Activated CD4-positive, alpha-beta T cell treated with anti-CD3 and anti-CD28 coated beads for 36 hours (primary cell): ENCODE measurements around the gene TCF12. TPM values are rescaled to one million over a fixed set of nuclear protein-coding genes. Genes with fewer than 3 reads are reported as not detected.
A peak's percentile ranks its signal among the peaks of the same experiment; 100 is the strongest.
"Not testable (repeated sequence)": the region's sequence is repeated elsewhere in the genome, so short reads cannot be mapped to it uniquely, and the experiment has no call there.

Experiments used
- ATAC-seq: fragments of 200-7000 bp; cut with Tn5 transposase; one replicate; pipeline ENCODE4 v1.10.0; 2021; ENCODE audit warnings: mild to moderate bottlenecking, moderate library complexity
- CTCF ChIA-PET: fragments of 350-600 bp; sonication (Branson Sonifier 250); formaldehyde crosslinking; loops from one replicate; lab custom pipeline; 2021; ENCODE audit warnings: antibody characterized with exemption; lab: Charles Lee
- POLR2A ChIA-PET: fragments of 350-600 bp; sonication (Branson Sonifier 250); formaldehyde crosslinking; loops from one replicate; lab custom pipeline; 2021; ENCODE audit warnings: antibody characterized with exemption, inconsistent platforms; lab: Charles Lee
- DNase-seq: peaks from one replicate; pipeline ENCODE4 v3.0.0-alpha.2; 2020
- H3K27ac Mint-ChIP-seq: one replicate; pipeline ENCODE4 v1.8.0; 2021; ENCODE audit warnings: mixed read lengths
- H3K27me3 Mint-ChIP-seq: one replicate; pipeline ENCODE4 v1.8.0; 2021; ENCODE audit warnings: mixed read lengths
- H3K36me3 Mint-ChIP-seq: one replicate; pipeline ENCODE4 v1.8.0; 2021; ENCODE audit warnings: low read depth, mixed read lengths
- H3K4me1 Mint-ChIP-seq: one replicate; pipeline ENCODE4 v1.8.0; 2021; ENCODE audit warnings: mixed read lengths
- H3K4me3 Mint-ChIP-seq: one replicate; pipeline ENCODE4 v1.8.0; 2021; ENCODE audit warnings: mild to moderate bottlenecking, moderate library complexity, mixed read lengths
- H3K9me3 Mint-ChIP-seq: one replicate; pipeline ENCODE4 v1.8.0; 2021; ENCODE audit warnings: low read depth, mixed read lengths
- intact Hi-C, 2 experiments: fragments of 100-400 bp; cut with DNase I in 1 of 2; cut with micrococcal nuclease in 1 of 2; formaldehyde crosslinking; loops; one replicate each; pipeline versions ENCODE4 v1.14.2 to v1.15.1; 2022 to 2024; cut with DNase I, micrococcal nuclease
- total RNA-seq, 2 experiments: library from RNA; stranded (reverse); gene quantifications; one replicate each; pipeline ENCODE4 v1.2.3, GENCODE V29; 2021

Gene TCF12
- total RNA-seq, 2 experiments from 2014 or later: 61.1 to 74.9 TPM

DNA sequence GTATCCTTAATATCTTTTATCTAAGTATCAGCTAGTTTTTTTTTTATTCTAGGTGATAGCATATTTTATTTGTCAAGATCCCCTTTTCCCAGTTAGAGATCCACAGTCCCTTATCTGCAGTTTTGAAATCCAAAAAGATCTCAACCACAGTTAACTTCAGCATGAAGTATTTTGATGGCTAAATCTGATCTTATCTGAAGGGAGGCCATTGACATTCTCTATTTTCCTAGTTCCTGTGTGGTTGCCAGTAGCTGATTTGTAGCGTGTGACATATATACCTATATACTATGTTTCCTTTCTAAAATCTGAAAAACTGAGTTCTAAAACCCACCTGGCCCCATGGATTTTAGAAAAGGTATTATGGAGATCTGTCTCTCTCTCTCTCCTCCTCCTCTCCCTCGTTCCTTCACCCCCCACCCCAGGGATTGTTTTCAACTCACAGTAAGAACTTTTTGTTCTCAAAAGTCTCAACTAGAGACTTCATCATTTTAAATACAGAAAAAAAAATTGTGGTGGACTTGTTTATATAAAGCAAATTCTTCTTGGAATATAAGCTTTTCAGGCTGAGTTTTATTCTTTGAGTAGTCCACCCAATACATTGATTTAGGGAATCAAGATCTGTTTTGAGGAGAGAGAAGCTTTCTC lies 12.3 kb downstream of the TCF12 start:
- intact Hi-C loops: no loop called here
- ATAC-seq: no peak
- Mint-ChIP-seq H3K27me3 (no peaks in the 10 kb centered on the region), H3K36me3 (peaks cover 32% of the 10 kb centered on the region), H3K4me1 (peaks cover 67% of the 10 kb centered on the region), H3K4me3 (no peak overlapping the region), H3K9me3 (peaks cover 6% of the 10 kb centered on the region), H3K27ac (no peak overlapping the region)
- CTCF ChIA-PET: interaction anchor here (1.2 kb wide), 1 partner anchor 12 kb away, joined by 3 read pairs; no protein-coding TSS in a partner anchor
- DNase-seq: no peak
- POLR2A ChIA-PET: interaction anchor here (0.7 kb wide), 1 partner anchor 695 kb away, joined by 3 read pairs; no protein-coding TSS in a partner anchor

GRCh38 chr15:56931639-56932508 lies 13.4 kb downstream of the TCF12 start:
- no peak for DNase-seq
- H3K4me3 Mint-ChIP-seq: no peak overlapping the region
- peaks cover 38% of the 10 kb centered on the region for H3K36me3 Mint-ChIP-seq
- CTCF ChIA-PET: interaction anchor here (1.2 kb wide), 1 partner anchor 11 kb away, joined by 3 read pairs; no protein-coding TSS in a partner anchor
- intact Hi-C loops: no loop called here
- no peaks in the 10 kb centered on the region for H3K27me3 Mint-ChIP-seq
- peaks cover 70% of the 10 kb centered on the region for H3K4me1 Mint-ChIP-seq
- POLR2A ChIA-PET: no interaction called here
- no peak overlapping the region for H3K27ac Mint-ChIP-seq
- no peak for ATAC-seq
- H3K9me3 Mint-ChIP-seq: peaks cover 13% of the 10 kb centered on the region

- POLR2A ChIA-PET, CTCF ChIA-PET, H3K27ac Mint-ChIP-seq, DNase-seq, H3K27me3 Mint-ChIP-seq, intact Hi-C loops, H3K4me3 Mint-ChIP-seq, ATAC-seq: not testable (repeated sequence)
- H3K4me1 Mint-ChIP-seq: peaks cover 71% of the 10 kb centered on the region
- peaks cover 40% of the 10 kb centered on the region for H3K36me3 Mint-ChIP-seq
- H3K9me3 Mint-ChIP-seq: peaks cover 13% of the 10 kb centered on the region
These were observed 14.0 kb downstream of the TCF12 start for GRCh38 chr15:56932509-56932868.

DNA sequence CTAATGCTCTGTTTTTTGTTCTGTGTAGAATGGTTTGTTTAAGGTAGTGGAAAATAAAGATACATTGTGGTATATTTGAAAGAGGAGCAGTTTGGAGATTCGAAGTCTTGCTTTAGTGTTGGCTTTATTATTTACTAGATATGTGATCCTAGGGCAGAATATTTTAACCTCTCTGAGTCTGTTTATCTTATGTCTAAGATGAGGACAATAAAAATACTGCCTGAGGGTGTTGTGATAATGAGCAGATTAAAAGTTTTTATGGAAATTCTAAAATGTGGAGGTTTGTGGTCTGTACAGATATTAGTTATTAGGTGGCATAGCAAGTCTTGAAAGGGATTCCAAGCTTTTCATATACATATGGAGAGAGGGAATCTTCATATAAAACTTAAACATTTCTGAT lies 15.0 kb downstream of the TCF12 start:
- Mint-ChIP-seq H3K27me3 (no peaks in the 10 kb centered on the region), H3K4me3 (no peak overlapping the region), H3K9me3 (peaks cover 13% of the 10 kb centered on the region), H3K4me1 (peaks cover 68% of the 10 kb centered on the region), H3K36me3 (peaks cover 38% of the 10 kb centered on the region), H3K27ac (no peak overlapping the region)
- DNase-seq: no peak
- ChIA-PET CTCF (interaction anchor here (0.6 to 2.3 kb wide), 3 partner anchors 10 to 206 kb away, joined by 3 to 6 read pairs (median 4); no protein-coding TSS in a partner anchor), POLR2A (no interaction called here)
- no peak for ATAC-seq
- intact Hi-C loops: no loop called here

GRCh38 chr15:56933811-56934210 lies 15.4 kb downstream of the TCF12 start:
- no peak overlapping the region for H3K4me3 Mint-ChIP-seq
- POLR2A ChIA-PET: no interaction called here
- intact Hi-C loops: no loop called here
- peaks cover 39% of the 10 kb centered on the region for H3K36me3 Mint-ChIP-seq
- DNase-seq: no peak
- no peak overlapping the region for H3K27ac Mint-ChIP-seq
- H3K9me3 Mint-ChIP-seq: peaks cover 13% of the 10 kb centered on the region
- H3K27me3 Mint-ChIP-seq: no peaks in the 10 kb centered on the region
- CTCF ChIA-PET: interaction anchor here (0.6 to 2.3 kb wide), 5 partner anchors 7 to 206 kb away, joined by 3 to 6 read pairs (median 3); no protein-coding TSS in a partner anchor
- peaks cover 67% of the 10 kb centered on the region for H3K4me1 Mint-ChIP-seq
- ATAC-seq: no peak

DNA sequence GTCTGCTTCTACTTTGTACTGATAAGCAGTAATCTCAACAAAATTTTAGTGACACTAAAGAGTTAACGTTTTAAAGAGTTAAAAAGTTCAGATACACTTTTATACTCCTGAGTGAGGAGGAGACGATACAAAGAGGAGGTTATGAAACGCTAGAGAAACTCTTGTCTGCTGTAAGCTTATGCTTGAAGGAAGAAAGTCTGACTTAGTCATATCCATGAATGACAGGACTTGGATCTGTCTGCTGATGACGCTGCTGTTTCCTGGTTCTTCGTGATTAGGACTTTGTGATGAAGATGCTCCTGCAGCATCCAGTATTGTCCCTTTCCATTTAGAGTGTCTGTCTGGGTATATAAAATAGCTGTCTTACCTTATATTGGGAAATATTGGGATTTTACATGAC lies 15.8 kb downstream of the TCF12 start:
- Mint-ChIP-seq H3K9me3 (peaks cover 13% of the 10 kb centered on the region), H3K27ac (no peak overlapping the region), H3K27me3 (no peaks in the 10 kb centered on the region), H3K4me3 (no peak overlapping the region), H3K4me1 (peaks cover 66% of the 10 kb centered on the region), H3K36me3 (peaks cover 42% of the 10 kb centered on the region)
- DNase-seq (no peak), ATAC-seq (peak; percentile 61)
- ChIA-PET POLR2A (no interaction called here), CTCF (interaction anchor here (1.0 to 2.3 kb wide), 4 partner anchors 8 to 90 kb away, joined by 3 to 6 read pairs (median 4); no protein-coding TSS in a partner anchor)
- intact Hi-C loops: no loop called here

GRCh38 chr15:56936929-56937328 lies 18.5 kb downstream of the TCF12 start:
- ChIA-PET POLR2A (no interaction called here), CTCF (interaction anchor here (0.7 kb wide), 1 partner anchor 210 kb away, joined by 3 read pairs; no protein-coding TSS in a partner anchor)
- Mint-ChIP-seq H3K4me3 (no peak overlapping the region), H3K27me3 (no peaks in the 10 kb centered on the region), H3K27ac (no peak overlapping the region), H3K4me1 (peaks cover 50% of the 10 kb centered on the region), H3K36me3 (peaks cover 35% of the 10 kb centered on the region), H3K9me3 (peaks cover 13% of the 10 kb centered on the region)
- no peak for ATAC-seq
- no peak for DNase-seq
- intact Hi-C loops: no loop called here

- no peak overlapping the region for H3K4me3 Mint-ChIP-seq
- DNase-seq (no peak), ATAC-seq (no peak)
- intact Hi-C loops: no loop called here
- ChIA-PET CTCF (no interaction called here), POLR2A (no interaction called here)
- H3K27ac Mint-ChIP-seq: no peak overlapping the region
- peaks cover 42% of the 10 kb centered on the region for H3K4me1 Mint-ChIP-seq
- no peaks in the 10 kb centered on the region for H3K27me3 Mint-ChIP-seq
- H3K36me3 Mint-ChIP-seq: peaks cover 35% of the 10 kb centered on the region
- H3K9me3 Mint-ChIP-seq: peaks cover 13% of the 10 kb centered on the region
These were observed 20.8 kb downstream of the TCF12 start for GRCh38 chr15:56939257-56939656.

DNA sequence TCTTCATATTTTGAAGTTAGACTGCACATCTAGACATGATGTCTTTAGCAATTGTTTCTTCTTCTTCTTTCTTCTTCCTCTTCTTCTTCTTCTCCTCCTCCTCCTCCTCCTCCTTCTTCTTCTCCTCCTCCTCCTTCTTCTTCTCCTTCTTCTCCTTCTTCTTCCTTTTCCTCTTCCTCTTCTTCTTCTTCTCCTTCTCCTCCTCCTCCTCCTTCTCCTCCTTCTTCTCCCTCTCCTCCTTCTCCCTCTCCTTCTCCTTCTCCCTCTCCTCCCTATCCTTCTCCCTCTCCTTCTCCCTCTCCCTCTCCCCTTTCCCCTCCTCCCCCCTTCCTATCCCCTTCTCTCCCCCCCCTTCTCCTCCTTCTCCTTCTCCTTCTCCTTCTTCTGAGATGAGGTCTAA lies 21.9 kb downstream of the TCF12 start:
- ChIA-PET CTCF (no interaction called here), POLR2A (no interaction called here)
- intact Hi-C loops: no loop called here
- Mint-ChIP-seq H3K4me3 (no peak overlapping the region), H3K27ac (no peak overlapping the region), H3K27me3 (no peaks in the 10 kb centered on the region), H3K9me3 (peaks cover 12% of the 10 kb centered on the region), H3K36me3 (peaks cover 34% of the 10 kb centered on the region), H3K4me1 (peaks cover 39% of the 10 kb centered on the region)
- ATAC-seq (no peak), DNase-seq (no peak)

GRCh38 chr15:56942118-56942517 lies 23.7 kb downstream of the TCF12 start:
- Mint-ChIP-seq H3K27me3 (no peaks in the 10 kb centered on the region), H3K36me3 (peaks cover 28% of the 10 kb centered on the region), H3K4me1 (peaks cover 29% of the 10 kb centered on the region), H3K27ac (no peak overlapping the region), H3K9me3 (peaks cover 3% of the 10 kb centered on the region), H3K4me3 (no peak overlapping the region)
- ChIA-PET CTCF (interaction anchor here (1.0 to 1.2 kb wide), 2 partner anchors 15 to 451 kb away, joined by 3 to 4 read pairs; no protein-coding TSS in a partner anchor), POLR2A (no interaction called here)
- DNase-seq: no peak
- no peak for ATAC-seq
- intact Hi-C loops: no loop called here

- ATAC-seq (no peak), DNase-seq (no peak)
- Mint-ChIP-seq H3K9me3 (peaks cover 3% of the 10 kb centered on the region), H3K27ac (no peak overlapping the region), H3K27me3 (no peaks in the 10 kb centered on the region), H3K36me3 (peaks cover 24% of the 10 kb centered on the region), H3K4me1 (peaks cover 35% of the 10 kb centered on the region), H3K4me3 (no peak overlapping the region)
- intact Hi-C loops: no loop called here
- ChIA-PET POLR2A (no interaction called here), CTCF (interaction anchor here (0.9 to 1.6 kb wide), 3 partner anchors 9 to 14 kb away, joined by 3 to 6 read pairs (median 5); no protein-coding TSS in a partner anchor)
These were observed 25.0 kb downstream of the TCF12 start for GRCh38 chr15:56943403-56943802.
